ENCODE data around the gene TSEN54.

TSEN54 gene

DNA sequence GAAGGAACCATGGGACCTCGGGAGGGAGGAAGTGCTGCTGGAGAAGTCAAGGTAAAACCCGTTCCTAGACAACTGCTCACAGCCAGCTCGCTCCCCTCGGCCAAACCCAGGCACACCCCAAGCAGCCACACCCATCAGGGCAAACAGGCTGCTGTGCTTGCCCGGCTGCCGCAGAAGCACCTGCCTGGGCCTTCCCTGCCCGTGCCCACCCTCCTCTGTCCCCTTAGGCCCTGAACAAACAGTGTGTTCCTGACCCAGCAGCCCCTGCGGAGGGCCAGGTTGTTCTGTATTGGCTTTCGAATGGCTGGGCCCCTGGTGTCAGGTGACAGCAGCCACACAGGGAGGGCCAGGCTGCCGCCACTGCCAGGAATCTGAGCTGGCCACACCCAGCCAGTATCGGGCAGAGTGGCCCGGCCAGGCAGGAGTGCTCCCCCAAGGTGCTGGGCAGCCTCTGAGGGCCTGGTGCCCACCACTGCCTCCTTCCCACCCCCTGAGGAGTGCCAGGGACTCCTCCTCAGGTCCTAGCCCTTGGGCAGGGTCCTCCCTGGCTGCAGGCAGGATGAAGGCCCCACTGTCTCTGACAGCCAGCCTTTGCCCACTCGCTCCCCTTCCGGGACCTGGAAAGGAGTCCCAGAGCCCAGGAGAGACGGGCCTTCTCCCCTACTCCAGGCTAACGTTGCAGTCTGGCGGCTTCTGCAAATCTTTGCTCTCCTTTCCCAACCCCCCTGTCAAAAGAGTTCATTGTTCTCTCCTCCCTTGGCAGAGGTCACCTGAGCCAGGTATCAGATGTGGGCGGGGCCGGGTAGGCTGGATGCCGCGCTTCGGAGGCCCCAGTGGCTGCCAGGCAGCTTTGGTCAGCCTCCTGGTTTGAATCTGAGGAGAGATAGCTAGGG, 33.2 kb downstream of the TSEN54 start:
- Histone ChIP-seq H3K36me3 (ENCODE audit: control insufficient read depth, low read length) (no peaks in the 10 kb centered on the region), H3K27me3 (ENCODE audit: control insufficient read depth, low read length) (no peaks in the 10 kb centered on the region), H3K4me3 (ENCODE audit: low read length) (no peak overlapping the region), H3K4me2 (ENCODE audit: low read length) (no peak overlapping the region), H4K20me1 (ENCODE audit: control insufficient read depth, insufficient read depth, low read depth, low read length) (no peaks in the 10 kb centered on the region), H3K9me3 (ENCODE audit: control insufficient read depth, insufficient read depth, low read length) (no peaks in the 10 kb centered on the region), H3K79me2 (ENCODE audit: control insufficient read depth, low read length) (no peaks in the 10 kb centered on the region), H3K9me2 (replicated peaks; ENCODE audit: control insufficient read depth, low read length) (no peaks in the 10 kb centered on the region), H3K27ac (ENCODE audit: low read depth, low read length) (no peak overlapping the region), H3F3A (ENCODE audit: control insufficient read depth, insufficient read depth) (no peaks in the 10 kb centered on the region), H3K4me1 (ENCODE audit: control insufficient read depth, low read length) (no peaks in the 10 kb centered on the region)
- no peak for TF ChIP-seq EZH2phosphoT487 (IDR thresholded peaks at IDR 0.05; ENCODE audit: borderline replicate concordance, low read length)
- TF ChIP-seq, protein P1, sequence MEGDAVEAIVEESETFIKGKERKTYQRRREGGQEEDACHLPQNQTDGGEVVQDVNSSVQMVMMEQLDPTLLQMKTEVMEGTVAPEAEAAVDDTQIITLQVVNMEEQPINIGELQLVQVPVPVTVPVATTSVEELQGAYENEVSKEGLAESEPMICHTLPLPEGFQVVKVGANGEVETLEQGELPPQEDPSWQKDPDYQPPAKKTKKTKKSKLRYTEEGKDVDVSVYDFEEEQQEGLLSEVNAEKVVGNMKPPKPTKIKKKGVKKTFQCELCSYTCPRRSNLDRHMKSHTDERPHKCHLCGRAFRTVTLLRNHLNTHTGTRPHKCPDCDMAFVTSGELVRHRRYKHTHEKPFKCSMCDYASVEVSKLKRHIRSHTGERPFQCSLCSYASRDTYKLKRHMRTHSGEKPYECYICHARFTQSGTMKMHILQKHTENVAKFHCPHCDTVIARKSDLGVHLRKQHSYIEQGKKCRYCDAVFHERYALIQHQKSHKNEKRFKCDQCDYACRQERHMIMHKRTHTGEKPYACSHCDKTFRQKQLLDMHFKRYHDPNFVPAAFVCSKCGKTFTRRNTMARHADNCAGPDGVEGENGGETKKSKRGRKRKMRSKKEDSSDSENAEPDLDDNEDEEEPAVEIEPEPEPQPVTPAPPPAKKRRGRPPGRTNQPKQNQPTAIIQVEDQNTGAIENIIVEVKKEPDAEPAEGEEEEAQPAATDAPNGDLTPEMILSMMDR (IDR thresholded peaks at IDR 0.05; ENCODE audit: low read depth, low read length, poor library complexity, severe bottlenecking) = no peak

DNA sequence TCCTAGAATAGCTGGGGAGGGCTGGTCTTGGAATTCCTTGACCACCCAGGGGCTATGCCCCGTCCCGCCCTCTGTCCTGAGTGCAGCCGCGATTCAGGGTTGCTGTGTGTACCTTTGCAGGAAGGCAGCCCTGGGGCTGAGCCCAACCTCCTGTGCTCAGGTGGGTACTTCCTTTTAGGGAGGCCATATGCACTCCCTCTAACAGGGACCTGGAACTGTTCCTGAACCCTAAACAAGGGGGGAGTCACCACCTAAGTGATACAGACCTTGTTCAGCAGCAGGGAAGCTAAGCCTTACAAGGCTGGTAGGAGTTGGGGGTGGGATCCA, 33.8 kb downstream of the TSEN54 start:
- Histone ChIP-seq H3K27me3 (ENCODE audit: control insufficient read depth, low read length) (no peaks in the 10 kb centered on the region), H3K4me2 (ENCODE audit: low read length) (no peak overlapping the region), H3K27ac (ENCODE audit: low read depth, low read length) (no peak overlapping the region), H3K79me2 (ENCODE audit: control insufficient read depth, low read length) (no peaks in the 10 kb centered on the region), H3F3A (ENCODE audit: control insufficient read depth, insufficient read depth) (no peaks in the 10 kb centered on the region), H3K4me3 (ENCODE audit: low read length) (no peak overlapping the region), H3K9me3 (ENCODE audit: control insufficient read depth, insufficient read depth, low read length) (no peaks in the 10 kb centered on the region), H3K4me1 (ENCODE audit: control insufficient read depth, low read length) (no peaks in the 10 kb centered on the region), H3K9me2 (replicated peaks; ENCODE audit: control insufficient read depth, low read length) (no peaks in the 10 kb centered on the region), H4K20me1 (ENCODE audit: control insufficient read depth, insufficient read depth, low read depth, low read length) (no peaks in the 10 kb centered on the region), H3K36me3 (ENCODE audit: control insufficient read depth, low read length) (no peaks in the 10 kb centered on the region)
- no peak for TF ChIP-seq EZH2phosphoT487 (IDR thresholded peaks at IDR 0.05; ENCODE audit: borderline replicate concordance, low read length)
- TF ChIP-seq, protein P1 (IDR thresholded peaks at IDR 0.05; ENCODE audit: low read depth, low read length, poor library complexity, severe bottlenecking) = no peak

DNA sequence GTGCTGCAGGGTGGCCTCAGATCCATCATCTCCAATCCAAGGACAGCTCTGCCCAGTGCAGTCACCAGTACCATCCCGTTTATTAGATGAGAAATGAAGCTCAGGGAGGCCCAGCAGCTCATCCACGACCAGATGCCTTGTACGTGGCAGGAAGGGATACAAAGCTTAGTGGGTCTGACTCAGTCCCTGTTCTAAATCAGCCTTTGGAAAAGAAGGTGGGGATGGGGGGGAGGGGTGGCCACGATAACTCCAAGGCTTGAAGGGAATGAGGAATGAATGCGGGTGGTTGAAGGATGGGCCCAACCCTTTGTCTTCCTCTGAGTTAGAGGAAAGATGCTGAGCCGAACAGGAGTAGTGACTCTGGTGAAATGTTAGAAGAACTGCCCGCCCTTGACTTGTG, 34.9 kb downstream of the TSEN54 start:
- H3K9me2 ChIP-seq (replicated peaks; ENCODE audit: control insufficient read depth, low read length) = no peaks in the 10 kb centered on the region
- no peaks in the 10 kb centered on the region for H3K4me1 ChIP-seq (ENCODE audit: control insufficient read depth, low read length)
- no peaks in the 10 kb centered on the region for H3K27me3 ChIP-seq (ENCODE audit: control insufficient read depth, low read length)
- no peak overlapping the region for H3K4me2 ChIP-seq (ENCODE audit: low read length)
- H4K20me1 ChIP-seq (ENCODE audit: control insufficient read depth, insufficient read depth, low read depth, low read length) = no peaks in the 10 kb centered on the region
- no peak overlapping the region for H3K27ac ChIP-seq (ENCODE audit: low read depth, low read length)
- H3K4me3 ChIP-seq (ENCODE audit: low read length) = no peak overlapping the region
- no peaks in the 10 kb centered on the region for H3K79me2 ChIP-seq (ENCODE audit: control insufficient read depth, low read length)
- H3K36me3 ChIP-seq (ENCODE audit: control insufficient read depth, low read length) = no peaks in the 10 kb centered on the region
- no peaks in the 10 kb centered on the region for H3K9me3 ChIP-seq (ENCODE audit: control insufficient read depth, insufficient read depth, low read length)
- H3F3A ChIP-seq (ENCODE audit: control insufficient read depth, insufficient read depth) = no peaks in the 10 kb centered on the region
- TF ChIP-seq EZH2phosphoT487 (IDR thresholded peaks at IDR 0.05; ENCODE audit: borderline replicate concordance, low read length) = no peak
- TF ChIP-seq, protein P1 (IDR thresholded peaks at IDR 0.05; ENCODE audit: low read depth, low read length, poor library complexity, severe bottlenecking) = no peak
